Femur (tissue), 1 donor: Measurements from ENCODE around the gene TXNDC8.
"Not testable (repeated sequence)": the region's sequence is repeated elsewhere in the genome, so short reads cannot be mapped to it uniquely, and the experiment has no call there.

Experiments
- DNase-seq: peaks from one replicate; pipeline ENCODE4 v3.0.0-alpha.2; 2017

Gene TXNDC8

DNA sequence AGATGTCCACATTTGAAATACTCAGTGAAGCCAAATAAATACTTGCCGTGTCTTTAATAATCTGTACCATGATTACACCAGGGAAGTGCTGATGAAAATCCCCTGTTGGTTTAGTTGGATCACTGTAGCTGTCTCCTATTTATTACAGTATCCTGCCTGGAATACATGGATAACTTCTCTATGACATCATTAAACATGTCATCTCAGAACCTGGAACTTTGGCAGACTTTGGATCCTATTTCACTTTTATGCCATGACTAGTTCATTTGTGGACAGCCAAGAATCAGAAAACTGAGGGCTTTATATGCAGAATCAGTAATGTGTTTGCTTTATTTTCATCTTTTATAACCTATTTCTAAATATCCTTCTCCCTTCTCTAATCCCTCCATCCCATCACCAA, at the start of gene TXNDC8:
TXNDC8 (minus strand) TSS at position 137 of the 400 bp plus-strand sequence.
- DNase-seq, result no peak

DNA sequence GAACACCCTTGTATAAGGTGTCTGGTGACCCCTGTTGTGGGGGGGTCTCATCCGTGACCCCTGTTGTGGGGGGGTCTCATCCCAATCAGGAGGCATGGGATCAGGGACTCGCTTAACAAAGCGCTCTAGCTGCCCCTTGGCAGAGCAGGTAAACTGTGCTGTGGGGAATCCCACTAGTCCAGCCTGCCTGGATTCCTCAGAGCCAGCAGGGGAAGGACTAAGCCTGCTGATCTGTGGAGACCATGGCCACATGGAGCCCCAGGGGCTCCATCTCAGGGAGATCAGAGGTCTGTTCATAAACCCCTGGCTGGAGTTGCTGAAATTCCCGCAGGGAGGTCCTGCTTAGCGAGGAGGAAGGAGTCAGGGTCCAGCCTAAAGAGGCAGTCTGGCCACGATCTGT, 45.8 kb upstream of the TXNDC8 start:
- no peak for DNase-seq

DNA sequence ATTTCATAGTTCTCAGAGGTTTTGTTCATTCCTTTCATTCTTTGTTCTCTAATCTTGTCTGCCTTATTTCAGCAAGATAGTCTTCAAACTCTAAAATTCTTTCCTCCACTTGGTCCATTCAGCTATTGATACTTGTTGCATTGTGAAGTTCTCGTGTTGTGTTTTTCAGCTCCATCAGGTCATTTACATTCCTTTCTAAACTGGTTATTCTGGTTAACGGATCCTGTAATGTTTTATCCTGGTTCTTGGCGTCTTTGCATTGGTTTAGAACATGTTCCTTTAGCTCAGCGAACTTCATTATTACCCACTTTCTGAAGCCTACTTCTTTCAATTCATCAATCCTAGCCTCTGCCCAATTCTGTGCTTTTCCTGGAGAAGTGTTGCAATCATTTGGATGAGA, 45.1 kb upstream of the TXNDC8 start:
- DNase-seq, result no peak

DNA sequence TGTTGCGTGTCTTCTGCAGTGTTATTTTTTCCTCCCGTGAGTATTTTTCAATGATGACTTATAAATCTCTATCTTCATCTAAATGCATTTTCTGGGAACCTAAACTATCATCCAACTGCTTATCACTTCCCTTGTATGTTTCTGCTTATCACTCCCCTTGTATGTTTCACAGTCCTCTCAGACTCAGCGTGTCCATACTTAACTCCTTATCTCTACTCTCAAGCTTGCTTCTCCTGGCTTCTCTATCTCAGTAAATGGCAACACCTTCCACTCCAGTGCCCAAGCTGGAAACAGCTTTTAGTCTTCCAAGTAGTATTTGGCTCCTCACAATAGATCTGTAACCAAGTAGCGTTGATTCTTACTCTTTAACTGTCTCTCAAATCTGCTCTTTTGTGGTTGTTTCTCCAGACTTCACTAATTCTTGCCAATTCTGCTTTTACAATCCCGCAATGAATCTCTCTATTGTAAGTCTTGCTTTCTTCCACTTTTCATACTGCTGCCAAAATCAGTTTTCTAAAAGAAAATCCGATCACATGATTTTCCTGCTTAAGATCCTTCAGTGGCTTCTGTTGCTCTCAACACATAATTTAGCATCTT, 33.8 kb upstream of the TXNDC8 start:
- DNase-seq, result no peak

DNA sequence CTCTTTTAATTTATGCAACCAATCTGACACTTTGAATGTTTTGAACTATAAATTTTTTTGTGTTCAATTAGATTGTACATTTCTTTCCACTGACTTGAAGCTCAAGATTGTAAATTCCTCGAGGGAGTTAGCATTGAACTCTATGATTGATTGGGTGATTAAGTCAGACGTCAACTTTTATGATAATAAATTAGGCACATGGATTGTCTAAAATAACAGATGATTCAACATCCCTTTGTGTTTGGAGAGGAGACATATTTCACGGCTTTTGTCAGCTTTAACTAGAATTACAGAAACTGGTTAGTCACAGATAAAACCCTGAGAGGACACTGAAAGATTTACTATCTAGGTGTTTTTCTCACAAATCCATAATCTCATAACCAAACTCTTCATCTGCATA, 32.7 kb upstream of the TXNDC8 start:
- no peak for DNase-seq

DNA sequence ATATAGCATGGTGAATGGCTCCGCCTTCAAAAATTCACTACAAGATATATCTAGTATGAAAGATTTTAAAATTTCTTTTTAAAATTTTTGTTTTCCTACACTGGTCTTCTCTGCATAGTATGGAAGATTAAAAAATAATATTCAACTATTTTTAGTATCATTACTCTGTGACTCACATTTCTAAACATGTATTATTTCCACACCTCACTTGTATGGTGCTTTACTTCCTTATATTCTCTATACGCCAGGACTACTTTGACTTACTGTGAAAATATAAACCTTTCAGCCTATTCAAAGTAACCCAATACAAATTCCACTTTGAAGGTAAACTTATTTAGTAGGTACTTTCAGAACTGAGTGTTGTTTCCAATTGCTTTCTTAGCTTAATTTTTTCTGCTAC, 26.8 kb upstream of the TXNDC8 start:
- DNase-seq, result no peak

DNA sequence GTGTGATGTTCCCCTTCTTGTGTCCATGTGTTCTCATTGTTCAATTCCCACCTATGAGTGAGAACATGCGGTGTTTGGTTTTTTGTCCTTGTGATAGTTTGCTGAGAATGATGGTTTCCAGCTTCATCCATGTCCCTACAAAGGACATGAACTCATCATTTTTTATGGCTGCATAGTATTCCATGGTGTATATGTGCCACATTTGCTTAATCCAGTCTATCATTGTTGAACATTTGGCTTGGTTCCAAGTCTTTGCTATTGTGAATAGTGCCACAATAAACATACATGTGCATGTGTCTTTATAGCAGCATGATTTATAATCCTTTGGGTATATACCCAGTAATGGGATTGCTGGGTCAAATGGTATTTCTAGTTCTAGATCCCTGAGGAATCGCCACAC, 21.3 kb upstream of the TXNDC8 start:
- DNase-seq, result not testable (repeated sequence)

DNA sequence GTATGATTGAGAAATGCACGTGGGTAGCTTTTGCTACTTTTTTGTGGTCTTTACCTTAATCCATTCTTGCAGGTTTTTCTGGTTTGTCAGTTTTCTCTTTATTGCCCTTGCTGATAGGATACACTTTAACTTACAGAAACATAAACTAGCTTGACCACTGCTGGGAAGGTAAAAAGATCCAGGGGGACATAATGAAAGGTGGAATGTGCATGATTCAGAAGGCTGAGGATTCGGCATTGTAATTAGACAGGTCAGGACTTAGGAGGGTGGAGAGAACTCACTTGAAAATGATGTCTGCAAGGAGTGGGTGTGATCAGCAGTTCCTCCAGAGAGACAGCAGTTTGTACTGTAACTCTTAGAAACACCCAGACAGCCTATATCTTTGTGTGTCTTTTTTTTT, 19.8 kb upstream of the TXNDC8 start:
- DNase-seq, result no peak

DNA sequence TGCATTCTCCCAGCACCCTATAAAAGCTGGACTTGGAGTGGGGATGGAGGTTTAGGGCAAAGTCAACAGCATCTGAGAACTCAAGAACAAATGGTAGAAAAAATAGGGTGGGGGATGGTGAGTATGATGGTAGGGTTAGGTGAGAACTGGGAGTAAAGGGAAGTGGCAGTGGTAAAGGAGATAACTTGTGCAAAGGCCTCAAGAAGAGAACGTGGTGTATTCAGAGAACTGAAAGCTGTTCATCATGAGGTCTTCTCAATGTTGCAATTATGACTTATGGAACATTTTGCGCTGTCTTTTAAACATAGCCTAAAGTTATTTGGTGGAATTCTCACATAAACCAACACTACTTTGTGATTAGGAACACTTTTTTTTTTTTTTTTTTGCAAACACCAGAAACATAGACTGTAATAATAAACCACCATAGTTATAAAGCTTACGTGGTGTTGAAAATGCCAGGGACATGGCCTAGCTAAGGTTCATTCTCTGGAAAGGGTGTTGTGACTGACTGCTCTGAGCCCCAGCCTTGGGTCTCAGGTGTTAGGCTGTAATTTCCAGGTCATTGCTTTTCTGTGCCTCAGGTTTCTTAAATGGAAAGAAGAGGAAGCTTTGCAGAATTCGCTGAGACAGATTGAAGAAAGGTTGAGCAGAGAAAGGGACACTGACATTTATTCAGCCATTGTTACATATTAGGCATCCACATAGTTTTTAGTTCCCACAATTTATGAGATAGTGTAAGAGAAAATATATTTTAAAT, 19.2 kb upstream of the TXNDC8 start:
- DNase-seq, result no peak

DNA sequence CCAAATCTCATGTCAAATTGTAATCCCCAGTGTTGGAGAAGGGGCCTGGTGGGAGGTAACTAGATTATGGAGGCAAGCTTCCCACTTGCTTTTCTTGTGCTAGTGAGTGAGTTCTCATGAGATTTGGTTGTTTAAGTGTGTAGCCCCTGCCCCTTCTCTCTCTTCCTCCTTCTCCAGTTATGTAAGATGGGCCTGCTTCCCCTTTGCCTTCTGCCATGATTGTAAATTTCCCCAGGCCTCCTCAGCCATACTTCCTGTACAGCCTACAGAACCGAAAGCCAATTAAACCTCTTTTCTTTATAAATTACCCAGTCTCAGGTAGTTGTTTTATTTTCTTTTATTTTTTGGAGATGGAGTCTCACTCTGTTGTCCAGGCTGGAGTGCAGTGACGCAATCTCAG, 18.2 kb upstream of the TXNDC8 start:
- DNase-seq, result no peak

DNA sequence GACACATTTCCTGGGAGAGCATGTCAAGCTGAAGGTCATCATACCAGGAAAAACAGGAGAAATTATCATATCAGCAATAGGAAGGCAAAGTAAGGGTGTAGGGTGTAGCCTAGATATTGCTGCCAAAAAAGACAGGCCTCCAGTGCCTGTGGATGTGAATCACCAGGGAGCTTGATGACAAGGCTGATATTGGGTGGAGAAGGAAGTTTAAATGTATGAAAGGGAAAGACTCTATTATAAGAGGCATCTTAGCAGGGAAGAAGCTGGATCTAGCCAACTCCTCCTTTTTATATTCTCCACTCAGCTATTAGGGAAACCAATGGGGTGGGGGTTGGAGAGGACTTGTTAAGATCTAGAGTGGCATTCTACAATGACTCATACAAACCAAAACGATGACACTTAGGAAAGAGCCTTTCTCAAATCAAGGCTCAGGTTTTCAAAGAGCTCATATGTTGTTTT, 13.4 kb upstream of the TXNDC8 start:
- no peak for DNase-seq

DNA sequence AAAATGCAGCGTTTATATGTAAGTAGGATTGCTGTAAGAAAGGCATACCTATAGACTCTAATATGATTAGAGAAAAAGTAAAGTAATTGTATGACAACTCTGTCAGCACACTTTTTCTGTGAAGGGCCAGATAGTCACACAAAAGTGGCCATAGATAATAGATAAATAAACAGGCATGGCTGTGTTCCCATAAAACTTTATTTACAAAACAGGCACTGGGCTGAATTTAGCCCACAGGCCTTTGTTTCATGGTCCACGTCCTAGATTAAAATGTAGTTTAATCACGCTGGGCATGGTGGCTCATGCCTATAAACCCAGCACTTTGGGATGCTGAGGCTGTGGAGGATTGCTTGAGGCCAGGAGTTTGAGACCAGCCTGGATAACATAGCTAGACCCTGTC, 8.7 kb upstream of the TXNDC8 start:
- DNase-seq, result no peak

DNA sequence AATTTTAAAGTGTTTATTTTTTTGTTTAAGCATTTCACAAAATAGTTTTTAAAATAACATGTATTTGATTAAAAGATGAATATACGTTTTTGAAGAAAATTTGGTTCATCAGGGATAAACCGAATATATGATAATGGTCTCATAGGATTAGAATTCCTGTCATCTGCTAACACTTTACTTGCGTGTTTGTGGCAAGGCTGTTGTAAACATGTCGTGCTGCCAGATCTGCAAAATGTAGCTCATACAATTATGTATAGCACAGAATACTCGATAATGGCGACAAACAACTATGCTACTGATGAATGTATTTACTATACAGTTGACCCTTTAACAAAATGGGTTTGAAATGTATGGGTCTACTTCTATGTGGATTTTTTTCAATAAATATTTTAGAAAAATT, 7.2 kb upstream of the TXNDC8 start:
- no peak for DNase-seq

DNA sequence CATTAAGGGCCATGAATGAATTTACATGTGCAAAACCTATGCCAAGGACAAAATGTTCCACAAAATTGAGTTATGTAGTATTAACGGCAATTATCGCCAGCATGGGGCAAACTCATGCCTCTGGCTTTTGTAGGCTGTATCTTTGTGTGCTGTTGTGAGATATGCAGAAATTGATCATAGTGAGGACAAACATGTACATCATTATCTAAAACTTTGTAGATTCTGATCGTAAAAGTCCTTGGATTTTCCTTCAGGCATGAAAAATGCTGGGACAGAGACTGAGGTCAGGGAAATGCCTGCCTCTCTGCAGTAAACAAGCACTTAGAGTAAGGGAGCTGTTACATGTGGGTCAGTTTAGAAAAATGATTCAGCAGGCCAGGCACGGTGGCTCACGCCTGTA, 5.9 kb upstream of the TXNDC8 start:
- no peak for DNase-seq

DNA sequence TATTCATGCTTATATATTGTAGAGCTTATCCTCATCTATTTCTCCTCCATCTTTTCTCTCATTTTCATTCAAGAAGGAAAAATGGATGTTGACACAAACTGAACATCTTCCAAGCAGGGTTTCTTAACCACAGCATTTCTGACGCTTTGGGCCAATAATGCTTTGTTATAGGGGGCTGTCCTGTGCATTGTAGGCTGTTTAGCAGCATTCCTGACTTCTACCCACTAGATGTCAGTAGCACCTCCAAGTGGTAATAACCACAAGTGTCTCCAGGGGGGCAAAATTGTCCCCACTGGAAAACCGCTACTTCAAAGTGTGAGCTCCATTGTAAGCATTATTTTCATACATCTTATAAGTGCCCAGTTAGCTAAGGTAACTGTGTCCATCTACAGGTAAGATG, 2.6 kb upstream of the TXNDC8 start:
- DNase-seq, result no peak

DNA sequence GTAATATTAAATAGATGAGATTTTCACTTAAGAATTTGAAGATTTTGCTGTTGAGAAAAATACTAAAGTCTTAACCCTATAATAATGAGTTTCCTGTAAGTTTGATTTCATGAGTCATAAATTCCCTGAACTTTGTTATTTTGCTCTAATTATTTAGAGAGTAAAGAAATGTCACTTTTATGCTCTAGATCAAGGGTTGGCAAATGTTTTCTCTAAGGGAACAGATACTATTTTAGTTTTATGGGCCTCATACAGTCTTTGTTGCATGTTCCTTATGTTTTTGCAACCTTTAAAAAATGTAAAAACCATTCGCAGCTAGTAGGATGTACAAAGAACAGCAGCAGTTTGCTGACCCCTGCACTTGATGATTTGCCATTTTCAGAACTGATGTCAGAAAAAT, 480 bp upstream of the TXNDC8 start:
- DNase-seq, result no peak

DNA sequence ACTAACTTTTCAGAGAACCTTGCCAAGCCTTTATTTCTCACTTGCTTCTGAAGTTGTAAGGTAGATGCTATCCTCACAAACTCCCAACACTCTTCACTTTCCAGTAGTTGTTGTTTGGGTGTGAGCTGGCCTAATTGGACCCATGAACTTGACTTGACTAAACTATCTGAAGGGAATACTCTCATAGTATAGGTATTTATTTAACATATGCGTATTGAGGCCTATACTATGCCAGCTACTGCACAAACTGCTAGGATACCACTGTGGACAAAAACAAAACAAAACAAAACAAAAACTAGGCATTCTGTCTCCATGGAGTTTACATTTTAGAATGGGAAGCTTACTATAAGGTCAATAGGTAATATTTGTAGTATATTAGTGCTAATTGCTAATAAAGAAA, 1.3 kb downstream of the TXNDC8 start:
- DNase-seq, result no peak

DNA sequence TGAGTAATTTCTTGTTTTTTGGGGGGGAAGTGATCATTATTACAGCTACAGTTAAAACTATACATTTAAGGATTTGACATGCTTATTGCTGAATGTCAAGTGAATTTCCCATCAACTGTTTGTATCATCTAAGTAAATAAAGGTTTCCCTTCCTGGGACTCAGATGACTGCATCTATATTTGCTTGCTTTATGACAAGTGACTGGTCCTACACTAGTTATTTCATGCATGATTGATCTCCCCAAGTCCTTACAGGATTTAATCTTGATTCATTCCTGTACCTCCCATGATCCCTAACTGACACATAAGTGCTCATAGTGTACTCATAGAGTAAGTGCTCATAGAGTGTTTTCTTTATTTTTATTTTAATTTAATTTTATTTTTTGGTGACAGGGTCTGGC, 2.8 kb downstream of the TXNDC8 start:
- DNase-seq, result no peak

DNA sequence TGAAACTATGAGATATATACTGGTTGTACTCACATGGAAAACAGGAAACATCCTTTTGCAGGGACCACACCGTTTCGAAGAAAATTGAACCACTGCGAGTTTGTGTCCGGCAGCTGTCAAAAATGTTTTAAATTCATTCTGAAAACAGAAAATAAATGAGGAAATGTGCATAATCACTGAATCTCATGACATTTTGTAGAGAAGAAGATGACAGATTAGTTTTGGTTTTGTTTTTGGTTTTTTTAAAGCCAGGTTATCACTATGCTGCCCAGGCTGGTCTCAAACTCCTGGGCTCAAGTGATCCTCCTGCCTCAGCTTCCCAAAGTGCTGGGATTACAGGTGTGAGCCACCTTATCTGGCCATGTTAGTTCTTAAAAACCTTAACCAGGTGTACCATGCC, 3.5 kb downstream of the TXNDC8 start:
- no peak for DNase-seq

DNA sequence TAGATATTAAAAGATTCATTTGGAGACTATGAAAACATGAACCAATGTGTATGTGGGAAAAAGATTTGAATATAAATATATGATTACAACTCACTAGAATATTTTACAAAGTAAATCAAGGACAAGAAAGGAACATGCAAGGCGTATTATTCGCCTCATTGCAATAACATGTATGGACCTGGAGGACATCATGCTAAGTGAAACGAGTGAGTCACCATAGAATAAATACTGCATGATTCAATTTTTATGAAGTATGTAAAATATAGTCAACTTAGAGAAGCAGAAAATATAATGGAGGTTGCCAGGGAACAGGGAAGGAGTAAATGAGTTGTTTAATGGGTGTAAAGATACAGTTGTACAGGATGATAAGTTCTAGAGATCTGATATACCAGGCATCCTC, 4.9 kb downstream of the TXNDC8 start:
- DNase-seq, result no peak

DNA sequence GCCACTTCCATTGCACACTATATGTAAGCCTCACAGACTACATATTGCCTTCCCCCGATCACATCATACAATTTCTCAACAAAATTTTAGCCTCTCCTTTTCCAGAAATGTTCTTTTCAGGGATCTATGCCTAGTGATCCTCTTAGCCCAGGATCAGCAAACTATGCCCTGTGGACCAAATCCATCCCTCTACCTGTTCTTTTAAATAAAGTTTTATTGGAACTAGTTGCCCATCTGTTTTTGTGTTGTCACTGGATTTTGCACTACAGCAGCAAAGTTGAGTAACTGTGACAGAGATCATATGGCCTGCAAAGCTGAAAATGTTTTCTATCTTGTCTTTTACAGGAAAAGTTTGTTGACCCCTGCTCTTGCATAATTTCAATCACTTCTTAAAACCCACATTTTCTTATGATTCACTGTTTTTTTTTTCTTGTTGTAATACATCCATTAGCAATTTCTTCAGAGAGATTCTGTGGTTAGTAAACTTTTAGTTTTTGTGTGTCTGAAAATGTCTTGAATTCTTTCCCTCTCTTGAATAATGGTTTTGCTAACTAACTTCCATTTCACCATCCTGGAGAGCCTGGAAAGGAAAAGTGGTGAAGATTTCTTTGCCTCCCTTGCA, 7.1 kb downstream of the TXNDC8 start:
- DNase-seq, result no peak

DNA sequence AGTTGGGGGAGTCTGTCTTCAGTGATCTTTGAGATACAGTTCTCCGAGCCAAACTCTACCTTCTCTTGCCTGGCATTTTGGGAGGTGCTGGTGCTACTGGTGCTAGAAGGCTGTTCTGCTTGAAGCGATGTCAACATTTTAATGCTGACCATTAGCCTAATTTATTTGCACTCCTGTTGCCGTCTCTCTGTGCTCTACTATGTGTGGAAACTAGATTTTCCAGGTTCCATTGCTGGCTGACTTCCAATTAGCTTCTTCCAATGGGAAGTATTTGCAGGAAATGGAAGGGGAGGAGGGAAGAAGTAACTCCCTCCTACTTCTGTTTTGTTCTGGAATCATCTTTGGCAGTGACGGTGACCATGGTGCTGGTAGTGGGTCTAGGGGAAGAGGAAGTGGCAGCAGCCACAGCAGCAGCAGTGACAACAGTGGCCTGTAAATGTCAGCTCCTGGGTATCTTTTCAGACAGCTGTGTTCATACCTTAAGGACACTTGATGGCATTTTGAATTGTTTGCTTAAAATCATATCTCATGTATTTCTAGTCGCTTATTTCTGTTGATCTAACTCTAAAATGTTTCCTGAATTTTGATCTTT, 7.9 kb downstream of the TXNDC8 start:
- DNase-seq, result no peak

DNA sequence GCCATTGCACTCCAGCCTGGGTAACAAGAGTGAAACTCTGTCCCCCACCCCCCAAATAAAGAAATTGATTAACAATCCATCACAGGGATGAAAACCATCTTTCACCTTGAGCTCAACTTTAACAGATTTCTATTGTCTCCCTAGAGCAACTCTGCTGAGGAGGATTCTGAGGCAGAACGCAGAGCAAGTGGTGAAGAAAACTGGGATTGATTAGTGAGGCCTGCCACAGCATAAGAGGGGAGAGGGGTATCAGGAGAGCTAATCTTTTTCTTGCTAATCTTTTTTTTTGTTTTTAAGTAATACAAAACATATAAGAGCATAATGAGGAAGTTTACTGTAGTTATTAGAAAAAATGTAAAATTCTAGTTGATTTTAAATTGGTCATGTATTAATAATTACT, 8.9 kb downstream of the TXNDC8 start:
- DNase-seq, result no peak

DNA sequence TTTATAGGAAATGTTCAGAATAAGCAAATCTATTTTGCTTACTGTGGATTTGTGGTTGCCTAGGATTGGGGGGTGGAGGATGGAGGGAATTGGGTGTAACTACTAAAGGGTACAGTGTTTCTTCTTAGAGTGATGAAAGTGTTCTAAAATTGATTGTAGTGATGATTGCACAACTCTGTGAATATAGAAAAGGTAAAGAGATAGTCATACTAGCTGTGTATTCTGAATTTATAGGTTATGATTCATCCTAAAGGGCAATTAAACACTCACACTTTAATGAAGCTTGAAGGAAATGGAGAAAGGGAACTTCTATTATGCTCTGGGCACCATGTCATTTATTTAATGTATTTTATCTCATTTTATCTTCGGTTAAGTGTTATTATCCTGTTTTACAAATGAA, 9.9 kb downstream of the TXNDC8 start:
- DNase-seq, result no peak
